SKM-1 (cell line): Measurements from ENCODE around the gene DLG1.

ENCODE experiments used
- DNase-seq: peaks from one replicate; lab custom pipeline; 2025; ENCODE audit not compliant: unreplicated experiment; lab: John Stamatoyannopoulos, UW

Gene DLG1

DNA sequence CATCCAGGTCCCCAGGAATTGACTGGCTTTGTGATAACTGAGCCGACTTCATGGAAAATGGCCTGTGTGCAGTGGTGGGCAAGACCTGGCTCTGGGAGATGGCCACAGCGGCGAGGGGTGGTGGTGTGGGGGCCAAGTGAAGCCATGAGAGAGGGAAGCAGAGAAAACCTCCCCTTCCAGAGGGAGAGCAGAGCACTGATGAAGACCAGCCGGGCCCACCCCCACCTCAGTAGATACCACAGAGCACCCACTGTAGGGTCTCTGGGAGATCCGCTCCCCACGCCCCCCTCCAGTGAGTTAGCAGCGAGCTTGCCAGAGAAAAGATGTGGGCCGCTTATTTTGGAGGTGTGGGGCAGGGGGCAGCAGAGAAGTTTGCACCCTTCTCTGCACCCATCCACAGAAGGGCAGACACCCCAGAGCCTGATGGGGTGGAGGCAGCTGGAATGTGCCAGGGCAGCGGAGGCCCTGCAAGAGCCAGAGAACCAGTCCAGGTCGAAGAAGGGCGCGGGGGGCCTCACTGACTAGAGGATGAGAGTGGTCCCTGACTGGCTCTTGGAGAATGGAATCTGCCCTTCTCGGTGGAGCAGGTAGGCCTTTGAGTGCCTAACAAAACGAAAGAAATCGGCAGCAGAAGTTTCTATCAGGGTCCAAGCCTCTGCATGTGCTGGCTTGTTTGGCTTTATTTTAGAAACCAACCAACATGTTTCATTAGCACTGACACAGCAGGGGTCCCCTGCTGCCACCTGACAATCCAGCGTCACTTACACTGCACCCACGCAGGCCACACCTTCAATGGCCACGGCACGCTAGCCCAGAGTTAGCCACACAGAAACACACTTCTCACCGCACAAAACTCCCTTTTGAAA lies 297.1 kb downstream of the DLG1 start:
- DNase-seq, result no peak

DNA sequence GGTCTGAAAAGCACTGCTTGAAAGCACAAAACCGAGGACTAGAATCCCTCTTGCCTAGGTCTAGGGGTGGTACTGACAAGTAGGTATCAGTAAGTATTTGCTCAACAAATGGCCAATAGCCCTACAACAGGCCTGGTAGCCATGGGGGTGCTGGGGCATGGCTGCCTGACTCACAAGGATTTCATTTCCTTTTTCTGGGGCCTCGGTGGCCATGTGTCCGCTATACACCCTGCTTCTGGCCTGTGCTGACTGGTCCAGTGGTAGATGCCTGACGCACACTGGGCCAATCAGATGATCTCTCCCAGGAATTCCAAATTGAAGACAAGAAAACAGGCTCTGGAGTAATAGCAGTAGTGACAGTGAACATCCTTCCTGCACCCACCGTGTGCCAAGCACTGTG lies 298.2 kb downstream of the DLG1 start:
- DNase-seq, result no peak

DNA sequence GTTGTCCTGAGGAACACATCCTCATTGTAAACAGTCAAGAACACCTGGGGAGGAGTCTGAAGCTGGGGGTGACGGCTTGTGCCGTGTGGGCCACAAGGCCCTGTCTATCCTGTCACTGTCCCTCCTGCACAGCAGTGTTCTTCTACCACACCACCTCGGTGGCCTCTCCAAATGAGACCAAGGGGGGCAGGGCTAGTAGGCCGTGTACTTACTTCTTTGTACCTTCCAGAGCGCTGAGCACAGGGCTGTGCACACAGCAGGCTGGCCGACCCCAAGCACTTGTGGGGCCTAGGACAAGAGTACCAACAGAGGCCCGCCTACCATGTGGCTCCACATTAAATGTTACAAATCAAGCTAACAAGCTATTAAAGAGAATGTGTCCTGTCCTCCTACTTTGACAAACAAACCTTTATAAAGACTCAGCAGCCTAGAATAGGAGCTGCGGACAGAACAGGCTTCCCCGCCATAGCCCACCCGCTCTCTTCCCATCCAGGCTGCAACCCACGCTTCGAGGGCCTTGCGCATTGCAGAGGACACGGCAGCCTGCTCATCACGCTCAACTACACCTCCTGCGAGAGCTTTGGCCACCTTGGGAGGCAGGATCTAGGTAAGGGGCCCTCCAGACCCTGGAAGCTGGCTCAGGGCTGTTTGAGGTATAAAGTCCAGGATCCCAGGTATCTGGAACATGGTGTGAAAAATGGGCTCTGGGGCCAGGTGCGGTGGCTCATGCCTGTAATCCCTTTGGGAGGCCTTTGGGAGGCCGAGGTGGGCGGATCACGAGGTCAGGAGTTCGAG lies 299.2 kb downstream of the DLG1 start:
- no peak for DNase-seq

DNA sequence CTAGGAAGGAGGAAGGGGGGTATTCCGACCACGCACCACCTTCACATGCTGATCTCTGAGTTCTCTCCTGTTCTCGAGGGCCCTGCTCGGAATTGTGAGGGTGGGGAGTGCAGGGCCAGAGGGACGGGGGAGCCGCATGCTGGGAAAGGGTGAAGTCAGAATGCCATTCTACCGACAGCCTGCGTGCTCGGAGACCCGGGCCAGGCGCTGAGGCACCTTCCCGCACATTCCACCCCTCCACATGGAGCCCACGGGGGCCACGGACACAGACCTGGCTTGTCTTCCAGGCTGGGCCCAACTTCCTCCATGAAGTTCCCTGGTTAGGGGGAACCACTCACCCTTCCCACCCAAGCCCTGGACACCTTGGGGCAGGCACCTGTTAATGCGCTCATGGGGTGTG lies 301.1 kb downstream of the DLG1 start:
- no peak for DNase-seq

DNA sequence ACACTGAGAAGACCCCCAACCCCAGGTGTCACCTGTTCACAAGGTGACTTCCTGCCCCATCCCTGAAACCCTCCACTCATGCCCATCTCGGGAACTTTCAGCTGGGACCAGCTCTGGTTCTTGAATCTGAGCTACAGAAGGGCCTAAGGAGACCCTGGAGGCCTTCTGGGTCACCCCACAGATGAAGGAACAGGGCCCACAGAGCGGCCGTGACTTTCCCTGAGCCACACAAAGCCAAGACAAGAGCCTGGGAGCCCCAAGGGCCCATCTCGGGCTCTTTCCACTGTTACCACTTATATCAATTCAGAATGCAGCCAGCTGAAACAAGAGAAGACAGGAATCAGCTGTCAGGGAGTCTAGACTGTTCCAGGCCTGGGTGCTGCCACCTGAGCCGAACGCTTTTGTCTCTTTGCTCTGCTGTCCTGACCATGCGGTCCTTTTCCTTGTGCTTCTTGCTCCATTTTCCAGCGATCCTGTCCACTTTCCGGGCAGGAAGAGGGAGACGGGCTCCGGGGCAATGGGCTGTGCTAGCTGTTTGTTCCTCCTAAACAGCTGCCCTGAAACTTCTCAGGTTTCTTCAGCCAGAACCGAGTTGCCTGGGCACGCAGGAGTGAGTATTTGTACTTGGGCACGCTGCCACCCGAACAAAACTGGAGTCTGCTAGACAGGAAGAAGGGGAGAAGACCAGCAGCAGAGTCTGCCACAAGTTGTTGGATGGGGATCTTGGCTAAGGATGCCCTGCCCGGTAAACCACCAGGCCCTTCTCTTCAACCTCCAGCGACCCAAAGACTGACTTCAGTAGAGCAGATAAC lies 301.8 kb downstream of the DLG1 start:
- DNase-seq, result no peak

DNA sequence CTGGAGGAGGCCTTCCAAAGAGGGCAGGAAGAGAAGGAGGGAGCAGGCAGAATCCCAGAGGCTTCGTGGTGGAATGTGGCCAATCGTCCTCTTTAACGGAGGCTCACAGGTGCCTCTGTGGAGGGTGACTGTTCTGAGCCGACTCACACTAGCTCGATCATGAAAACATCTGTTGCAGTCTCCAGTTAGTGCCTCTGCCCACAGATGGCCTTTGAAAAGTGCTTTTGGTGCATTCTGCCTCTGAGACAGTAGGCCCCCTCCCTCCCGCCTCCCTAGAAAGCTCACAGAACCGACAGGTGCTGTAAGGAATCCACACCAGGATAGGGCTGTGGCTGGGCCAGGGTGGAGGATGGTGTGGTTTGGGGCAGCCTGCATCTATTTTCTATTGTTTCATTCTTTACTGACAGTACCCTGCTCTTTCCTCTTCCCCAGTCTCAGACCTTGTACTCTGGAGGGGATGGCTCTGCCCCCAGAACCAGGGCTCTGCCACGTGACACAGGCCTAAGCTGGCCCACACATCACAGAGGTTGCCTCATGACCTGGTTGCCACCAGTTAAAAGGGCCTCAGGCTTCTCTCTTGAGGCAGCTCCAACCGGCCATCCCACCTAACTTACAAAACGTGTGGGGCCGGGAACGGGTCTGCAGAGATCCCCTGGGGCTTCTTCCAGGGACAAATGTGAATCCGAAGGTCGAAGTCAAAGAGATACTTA lies 302.6 kb downstream of the DLG1 start:
- no peak for DNase-seq

DNA sequence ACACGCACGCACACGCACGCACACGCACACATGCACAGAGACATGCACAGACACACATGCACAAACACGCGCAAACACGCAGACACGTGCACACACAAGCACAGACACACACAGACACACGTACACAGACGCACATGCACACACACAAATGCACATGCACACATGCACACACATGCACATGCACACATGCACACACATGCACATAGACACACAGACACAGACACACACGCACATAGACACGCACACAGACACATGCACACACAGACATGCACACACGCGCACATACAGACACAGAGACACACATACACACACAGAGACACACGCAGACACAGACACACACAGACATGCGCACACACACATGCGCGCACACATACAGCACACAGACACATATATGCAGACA lies 303.4 kb downstream of the DLG1 start:
- DNase-seq, result no peak

DNA sequence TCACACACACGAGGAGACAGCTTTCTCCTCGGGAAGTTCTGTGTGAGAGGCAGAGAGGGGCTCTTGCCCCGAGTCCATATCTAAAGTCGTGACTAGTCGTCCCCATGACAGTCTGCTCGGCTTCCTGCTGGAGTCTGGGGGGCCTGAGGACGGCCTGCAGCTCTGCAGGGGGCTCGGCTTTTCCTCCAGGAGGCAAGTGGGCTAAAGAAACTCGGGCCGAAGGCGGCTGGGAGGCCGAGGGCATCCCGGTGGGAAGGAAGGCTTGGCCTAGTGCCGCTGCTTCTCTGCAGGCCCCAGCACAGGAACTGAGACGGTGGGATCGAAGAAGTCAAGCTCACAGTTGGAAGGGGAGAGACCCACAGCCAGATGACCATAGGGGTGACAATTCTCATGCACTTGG lies 304.4 kb downstream of the DLG1 start:
- no peak for DNase-seq
